Gastroesophageal sphincter (tissue), 4 donors: ENCODE data around the gene HMGCR. TPM values are rescaled to one million over a fixed set of nuclear protein-coding genes. Genes with fewer than 3 reads are reported as not detected.
A peak's percentile ranks its signal among the peaks of the same experiment; 100 is the strongest.

Experiments used
- ATAC-seq: fragments of 150-250 bp; one replicate; pipeline ENCODE4 v1.9.1; 2016; ENCODE audit warnings: mild to moderate bottlenecking, moderate library complexity
- H3K27ac ChIP-seq, 4 donors: fragments of 200-600 bp; sonication (generic) in 3 of 4; 1 replicate in 3 of 4; 2 replicates in 1 of 4; pipeline ENCODE4 v1.5.1; 2016 to 2019
- H3K27me3 ChIP-seq: fragments of 200-600 bp; sonication (generic); one replicate; pipeline ENCODE4 v1.5.1; 2019
- H3K36me3 ChIP-seq, 2 donors: fragments of 200-600 bp; sonication (generic); one replicate each; pipeline ENCODE4 v1.5.1; 2019; ENCODE audit warnings: control low read depth in 1 of 2
- H3K4me1 ChIP-seq, 3 donors: fragments of 200-600 bp; sonication (generic); 1 replicate in 2 of 3; 2 replicates in 1 of 3; pipeline ENCODE4 v1.5.1; 2016 to 2019; ENCODE audit warnings: control low read depth in 2 of 3
- H3K4me3 ChIP-seq, 2 donors: fragments of 200-600 bp; sonication (generic); one replicate each; pipeline ENCODE4 v1.5.1; 2019; ENCODE audit warnings: mild to moderate bottlenecking in 1 of 2, moderate library complexity in 1 of 2
- H3K9me3 ChIP-seq, 3 donors: fragments of 200-600 bp; sonication (generic); one replicate each; pipeline ENCODE4 v1.5.1; 2017 to 2019; ENCODE audit warnings: control low read depth in 2 of 3
- EP300 ChIP-seq: sonication (generic); formaldehyde crosslinking; IDR thresholded peaks from one replicate; pipeline ENCODE4 v1.6.1; 2017; ENCODE audit warnings: antibody characterized with exemption, mild to moderate bottlenecking
- POLR2A ChIP-seq, 2 donors: fragments of 450-650 bp; IDR thresholded peaks; one replicate each; pipeline ENCODE4 v1.6.1; 2017; ENCODE audit warnings: antibody characterized with exemption in 2 of 2, mild to moderate bottlenecking in 2 of 2, moderate library complexity in 1 of 2
- POLR2AphosphoS5 ChIP-seq: sonication (generic); formaldehyde crosslinking; IDR thresholded peaks from one replicate; pipeline ENCODE4 v1.6.1; 2017; ENCODE audit warnings: antibody characterized with exemption
- WGBS, 2 donors: methylation state at CpG; one replicate each; pipeline ENCODE4 v1.1.5; 2018; ENCODE audit warnings: low coverage in 1 of 2; 5-methylcytosine and 5-hydroxymethylcytosine counted together
- total RNA-seq, 4 donors: library from RNA; depleted of rRNA; stranded (reverse); fragments of >200 nt; gene quantifications; one replicate each; pipeline ENCODE4 v1.1.0, GENCODE V29; 2016
- TF ChIP-seq, protein P1 (sequence below), 4 experiments: fragments of 200-600 bp in 2 of 4; fragments of 450-650 bp in 2 of 4; sonication (generic) in 1 of 4; IDR thresholded peaks; one replicate each; pipeline ENCODE4 v1.5.1; 2017 to 2019; ENCODE audit warnings: antibody characterized with exemption in 4 of 4, mild to moderate bottlenecking in 2 of 4, moderate library complexity in 2 of 4

HMGCR gene
- total RNA-seq, 4 donors from 2014 or later = 10.4 to 14.2 (median 13.5) TPM

DNA sequence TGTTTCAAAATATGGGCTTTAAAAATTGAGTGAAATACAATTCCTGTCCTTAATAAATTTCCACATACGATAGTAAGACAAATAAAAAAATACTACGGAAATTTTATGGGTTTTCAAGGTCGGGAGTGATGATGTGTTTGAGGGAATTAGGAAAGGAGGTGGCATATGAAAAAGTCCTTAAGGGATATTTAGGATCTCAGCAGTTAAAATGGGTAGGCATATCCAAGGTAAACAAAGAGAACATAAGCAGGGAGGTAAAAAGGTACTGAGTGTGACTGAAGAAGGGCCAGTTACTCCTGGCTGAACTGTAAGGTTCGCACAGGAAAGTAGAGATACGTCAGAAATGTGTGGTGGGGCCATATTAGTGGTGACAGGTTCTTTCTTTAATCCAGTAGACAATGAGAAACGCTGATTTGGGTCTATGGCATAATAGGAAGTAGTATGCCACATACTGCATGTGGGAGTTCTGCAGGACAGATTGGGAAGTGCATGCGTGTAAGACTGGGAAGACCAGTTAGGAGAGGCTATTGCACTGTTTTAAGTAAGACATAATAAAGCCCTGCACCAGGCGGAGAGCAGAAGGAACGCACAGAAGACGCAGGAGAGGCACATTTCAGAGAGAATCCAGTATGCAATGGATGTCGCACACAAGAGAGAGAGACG lies 937 bp upstream of the HMGCR start:
- TF ChIP-seq EP300 = no peak
- TF ChIP-seq, protein P1, sequence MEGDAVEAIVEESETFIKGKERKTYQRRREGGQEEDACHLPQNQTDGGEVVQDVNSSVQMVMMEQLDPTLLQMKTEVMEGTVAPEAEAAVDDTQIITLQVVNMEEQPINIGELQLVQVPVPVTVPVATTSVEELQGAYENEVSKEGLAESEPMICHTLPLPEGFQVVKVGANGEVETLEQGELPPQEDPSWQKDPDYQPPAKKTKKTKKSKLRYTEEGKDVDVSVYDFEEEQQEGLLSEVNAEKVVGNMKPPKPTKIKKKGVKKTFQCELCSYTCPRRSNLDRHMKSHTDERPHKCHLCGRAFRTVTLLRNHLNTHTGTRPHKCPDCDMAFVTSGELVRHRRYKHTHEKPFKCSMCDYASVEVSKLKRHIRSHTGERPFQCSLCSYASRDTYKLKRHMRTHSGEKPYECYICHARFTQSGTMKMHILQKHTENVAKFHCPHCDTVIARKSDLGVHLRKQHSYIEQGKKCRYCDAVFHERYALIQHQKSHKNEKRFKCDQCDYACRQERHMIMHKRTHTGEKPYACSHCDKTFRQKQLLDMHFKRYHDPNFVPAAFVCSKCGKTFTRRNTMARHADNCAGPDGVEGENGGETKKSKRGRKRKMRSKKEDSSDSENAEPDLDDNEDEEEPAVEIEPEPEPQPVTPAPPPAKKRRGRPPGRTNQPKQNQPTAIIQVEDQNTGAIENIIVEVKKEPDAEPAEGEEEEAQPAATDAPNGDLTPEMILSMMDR (IDR thresholded peaks at IDR 0.05) = peak; percentile 23 to 46 (median 36)
- Histone ChIP-seq H3K9me3 (no peaks in the 10 kb centered on the region), H3K36me3 (no peaks in the 10 kb centered on the region), H3K4me3 (peak overlapping the region; percentile 74 to 82), H3K27me3 (no peaks in the 10 kb centered on the region), H3K27ac (peak overlapping the region; percentile 60 to 98 (median 96)), H3K4me1 (peaks cover 0 to 25% (median 3%) of the 10 kb centered on the region in 3 donors)
- 4 to 10% methylated on average over 10 to 12 of the region's 12 CpGs for WGBS, 2 donors
- ATAC-seq = peak; percentile 37

DNA sequence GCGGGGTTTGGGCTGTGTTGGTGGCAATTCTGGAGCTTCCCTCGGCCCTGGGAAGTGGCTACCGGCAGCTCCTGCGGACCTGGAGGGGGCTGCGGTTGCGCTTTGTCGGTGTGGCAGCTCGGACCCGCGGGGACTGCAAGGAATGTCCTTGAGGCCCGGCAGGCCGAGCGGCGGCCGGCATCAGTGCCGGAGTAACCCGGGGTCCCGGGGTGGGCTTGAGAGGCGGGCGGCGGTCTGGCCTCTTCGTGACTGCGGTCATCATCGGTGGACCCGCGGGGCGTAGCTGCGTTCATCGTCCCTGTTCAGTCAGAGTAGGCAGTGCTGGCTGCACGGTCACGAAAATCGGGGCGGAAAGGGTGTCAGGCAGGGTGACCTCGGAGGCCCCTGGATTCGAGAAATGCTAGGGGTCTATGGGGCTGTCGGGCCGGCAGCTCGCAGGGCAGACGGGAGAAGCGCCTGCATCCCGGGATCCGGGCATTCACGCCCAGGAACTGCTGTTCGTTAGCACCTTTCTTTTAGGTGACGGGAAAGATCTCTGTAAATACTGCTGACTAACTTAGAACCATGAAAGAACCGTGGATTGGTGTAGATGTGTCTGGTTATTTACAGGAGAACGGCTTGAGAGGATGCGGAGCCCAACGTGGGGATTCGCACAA lies 474 bp downstream of the HMGCR start:
- H3K36me3 ChIP-seq = no peaks in the 10 kb centered on the region
- peaks cover 0 to 25% (median 3%) of the 10 kb centered on the region in 3 donors for H3K4me1 ChIP-seq
- H3K4me3 ChIP-seq = peak overlapping the region; percentile 76 to 82
- no peak for TF ChIP-seq POLR2A (IDR thresholded peaks at IDR 0.05)
- TF ChIP-seq EP300 = no peak
- no peak for TF ChIP-seq POLR2AphosphoS5
- TF ChIP-seq, protein P1 (IDR thresholded peaks at IDR 0.05) = no peak
- peak; percentile 1 for ATAC-seq
- H3K9me3 ChIP-seq = no peaks in the 10 kb centered on the region
- peak overlapping the region; percentile 76 to 98 (median 96) for H3K27ac ChIP-seq
- H3K27me3 ChIP-seq = no peaks in the 10 kb centered on the region
- 0 to 1% methylated on average over 6 to 15 of the region's 50 CpGs for WGBS, 2 donors

DNA sequence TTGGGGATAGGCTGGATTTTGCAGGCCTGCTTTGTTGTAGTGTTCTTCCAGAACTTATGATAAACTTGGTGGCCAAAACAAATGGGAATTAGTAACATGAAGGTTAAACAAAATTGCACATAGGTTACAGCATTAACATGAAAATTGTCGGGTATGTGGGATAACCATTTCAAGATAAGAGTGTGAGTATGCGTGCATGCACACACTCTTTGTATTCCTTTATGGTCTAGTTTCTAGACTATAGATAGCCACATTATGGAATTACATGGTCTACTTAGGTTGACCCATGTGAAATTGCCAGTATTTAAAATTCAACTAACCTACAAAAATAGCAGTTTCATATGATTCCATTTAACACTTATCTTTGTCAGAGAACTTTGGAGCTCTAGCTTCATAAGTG lies 1.4 kb downstream of the HMGCR start:
- Histone ChIP-seq H3K27me3 (no peaks in the 10 kb centered on the region), H3K4me1 (peaks cover 0 to 25% (median 3%) of the 10 kb centered on the region in 3 donors), H3K9me3 (no peaks in the 10 kb centered on the region), H3K27ac (no peak overlapping the region), H3K4me3 (peak overlapping the region; percentile 76 to 82), H3K36me3 (peaks cover 0 to 2% of the 10 kb centered on the region in 2 donors)
- WGBS, 2 donors = 47 to 52% methylated on average over 2 of the region's 2 CpGs
- ATAC-seq = no peak
- TF ChIP-seq EP300 (no peak), POLR2A (IDR thresholded peaks at IDR 0.05) (no peak), POLR2AphosphoS5 (no peak)
- TF ChIP-seq, protein P1 (IDR thresholded peaks at IDR 0.05) = no peak

DNA sequence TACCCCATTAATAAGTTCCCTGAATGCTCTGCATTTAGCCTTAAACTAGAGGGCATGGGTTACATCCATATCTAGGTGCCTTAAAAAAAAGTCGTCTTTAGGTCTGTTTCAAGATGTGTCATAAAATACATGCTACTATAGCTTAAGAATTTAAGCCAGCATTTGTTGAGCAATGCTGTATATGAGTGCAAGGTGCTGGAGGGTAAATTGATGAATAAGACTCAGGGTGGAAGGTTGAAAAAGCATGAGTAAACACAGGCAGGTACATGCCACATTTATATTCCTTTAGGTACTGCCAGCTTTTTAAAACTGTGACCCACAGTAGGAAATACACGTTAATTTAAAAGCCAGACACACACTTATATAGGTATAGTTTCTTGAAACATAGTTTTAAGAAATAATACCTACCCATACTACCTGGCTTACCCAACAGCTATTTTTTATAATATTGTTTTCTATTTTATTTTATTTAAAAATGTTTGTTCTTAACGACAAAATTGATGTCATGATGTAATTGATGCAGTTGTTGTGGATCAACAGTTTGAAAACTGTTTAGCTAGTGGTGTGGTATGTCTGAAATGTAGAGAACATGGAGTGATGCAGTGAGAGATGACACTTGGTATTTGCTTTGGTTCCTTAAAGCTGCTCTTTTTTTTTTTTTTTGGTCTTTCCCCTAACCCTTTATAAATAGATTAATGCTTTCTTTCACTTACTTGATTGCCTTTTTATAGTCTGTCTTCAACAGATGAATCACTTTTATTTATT lies 3.9 kb downstream of the HMGCR start:
- ATAC-seq = no peak
- 59 to 80% methylated on average over 3 of the region's 3 CpGs for WGBS, 2 donors
- H3K4me3 ChIP-seq = no peak overlapping the region

More for the DNA sequence above, 3.9 kb downstream of the HMGCR start:
- TF ChIP-seq POLR2A (IDR thresholded peaks at IDR 0.05) = no peak
- TF ChIP-seq, protein P1 (IDR thresholded peaks at IDR 0.05) = no peak
- TF ChIP-seq EP300 = no peak
- TF ChIP-seq POLR2AphosphoS5 = no peak
- Histone ChIP-seq H3K9me3 (no peaks in the 10 kb centered on the region), H3K36me3 (peaks cover 0 to 26% of the 10 kb centered on the region in 2 donors), H3K4me1 (peaks cover 0 to 24% (median 3%) of the 10 kb centered on the region in 3 donors), H3K27me3 (no peaks in the 10 kb centered on the region), H3K27ac (no peak overlapping the region)
